C4-2B (cell line): ENCODE measurements around the gene MRPL41.

Source experiments
- H3K27ac ChIP-seq: fragments of 450-650 bp; 2 replicates; pipeline ENCODE4 v1.5.1; 2017
- CTCF ChIP-seq: fragments of 450-650 bp; conservative IDR thresholded peaks from 2 replicates; pipeline ENCODE4 v1.5.1; 2017; ENCODE audit warnings: mild to moderate bottlenecking
- ZFX ChIP-seq: fragments of 450-650 bp; IDR thresholded peaks from 2 replicates; pipeline ENCODE4 v1.6.1; 2017

MRPL41 gene

GRCh38 chr9:137519553-137519952 lies 32.1 kb upstream of the MRPL41 start:
- TF ChIP-seq CTCF (no peak), ZFX (no peak)
- H3K27ac ChIP-seq = no peak overlapping the region

GRCh38 chr9:137520614-137521404 lies 30.9 kb upstream of the MRPL41 start:
- TF ChIP-seq ZFX (no peak), CTCF (no peak)
- no peak overlapping the region for H3K27ac ChIP-seq

GRCh38 chr9:137521405-137521985 lies 30.2 kb upstream of the MRPL41 start:
- no peak overlapping the region for H3K27ac ChIP-seq
- no peak for TF ChIP-seq ZFX
- no peak for TF ChIP-seq CTCF

- no peak for TF ChIP-seq CTCF
- no peak for TF ChIP-seq ZFX
- H3K27ac ChIP-seq = no peak overlapping the region
Measured at GRCh38 chr9:137522746-137523455, 28.8 kb upstream of the MRPL41 start.

- TF ChIP-seq ZFX = no peak
- TF ChIP-seq CTCF = no peak
- H3K27ac ChIP-seq = no peak overlapping the region
Measured at GRCh38 chr9:137524161-137524980, 27.3 kb upstream of the MRPL41 start.

GRCh38 chr9:137524981-137525317 lies 26.7 kb upstream of the MRPL41 start:
- no peak overlapping the region for H3K27ac ChIP-seq
- TF ChIP-seq CTCF = no peak
